Adrenal gland (tissue), 5 donors: Measurements from ENCODE around the gene ICA1.

Source experiments
- CTCF ChIP-seq, 6 experiments: fragments of 450-650 bp in 4 of 6; fragments of 200-600 bp in 2 of 6; sonication (generic) in 1 of 6; IDR thresholded peaks; 1 replicate in 5 of 6; 2 replicates in 1 of 6; pipeline versions ENCODE4 v1.5.1 to v1.8.0; 2016 to 2021; ENCODE audit warnings: antibody characterized with exemption in 6 of 6, mild to moderate bottlenecking in 2 of 6, moderate library complexity in 1 of 6
- POLR2A ChIP-seq, 2 donors: fragments of 450-650 bp; IDR thresholded peaks; one replicate each; pipeline ENCODE4 v1.6.1; 2017; ENCODE audit warnings: antibody characterized with exemption in 2 of 2, mild to moderate bottlenecking in 2 of 2, moderate library complexity in 1 of 2
- donor health status: DM: no; HTN: no; CAD: no.

GRCh38 chr7:8152489-8153192, 109.3 kb downstream of the ICA1 start:
- no peak for TF ChIP-seq POLR2A (IDR thresholded peaks at IDR 0.05)
- TF ChIP-seq CTCF (IDR thresholded peaks at IDR 0.05), result no peak
